Fibroblast of mammary gland (primary cell): ENCODE data around the gene ZNF467.

Experiments used
- DNase-seq: peaks from one replicate; pipeline ENCODE4 v3.0.0-alpha.2; 2010; ENCODE audit warnings: low read depth
- H3K4me3 ChIP-seq: 2 replicates; pipeline ENCODE4 v1.5.1; 2011; ENCODE audit warnings: low read depth, mild to moderate bottlenecking, low read length, moderate library complexity; ENCODE audit not compliant: control insufficient read depth
- TF ChIP-seq, protein P1 (sequence below): conservative IDR thresholded peaks from 2 replicates; pipeline ENCODE4 v1.5.1; 2011; ENCODE audit warnings: low read depth, low read length, inconsistent platforms; ENCODE audit not compliant: control insufficient read depth, insufficient read depth

The ZNF467 gene

DNA sequence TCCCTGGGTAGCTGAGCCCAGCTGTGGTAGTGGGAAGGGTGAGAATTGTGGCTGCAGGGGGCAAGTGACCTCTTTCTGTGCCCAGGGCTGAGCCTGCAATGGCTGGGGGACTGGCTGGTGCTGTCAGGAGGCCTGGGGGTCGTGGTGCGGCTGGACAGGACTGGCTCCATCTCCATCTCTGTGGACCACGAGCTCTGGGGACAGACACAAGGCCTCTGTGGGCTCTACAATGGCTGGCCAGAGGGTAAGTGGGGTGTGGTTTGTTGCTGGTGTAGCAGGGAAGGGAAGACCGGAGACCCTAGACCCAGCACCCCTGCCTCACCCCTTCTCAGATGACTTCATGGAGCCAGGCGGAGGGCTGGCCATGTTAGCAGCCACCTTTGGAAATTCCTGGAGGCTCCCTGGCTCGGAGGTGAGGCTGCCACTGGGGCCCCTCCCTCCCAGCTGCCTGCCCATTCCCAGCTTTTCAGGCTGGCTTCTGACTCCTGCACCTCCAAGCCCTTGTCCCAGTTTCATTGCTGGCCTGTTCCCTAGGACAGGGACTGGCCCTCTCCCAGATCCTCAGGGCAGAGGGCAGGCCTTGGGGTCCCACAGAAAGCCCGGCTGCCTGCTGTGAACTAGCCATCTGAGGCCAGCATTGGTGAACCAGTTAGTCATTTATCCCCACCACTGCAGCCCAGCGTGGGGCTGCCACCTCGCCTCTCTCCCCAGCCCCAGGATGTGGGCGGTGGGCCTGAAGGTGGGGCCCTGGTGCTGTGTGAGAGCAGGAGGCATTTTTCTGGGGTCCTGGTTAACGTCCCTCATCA is 5.5 kb upstream of the ZNF467 start:
- TF ChIP-seq, protein P1, sequence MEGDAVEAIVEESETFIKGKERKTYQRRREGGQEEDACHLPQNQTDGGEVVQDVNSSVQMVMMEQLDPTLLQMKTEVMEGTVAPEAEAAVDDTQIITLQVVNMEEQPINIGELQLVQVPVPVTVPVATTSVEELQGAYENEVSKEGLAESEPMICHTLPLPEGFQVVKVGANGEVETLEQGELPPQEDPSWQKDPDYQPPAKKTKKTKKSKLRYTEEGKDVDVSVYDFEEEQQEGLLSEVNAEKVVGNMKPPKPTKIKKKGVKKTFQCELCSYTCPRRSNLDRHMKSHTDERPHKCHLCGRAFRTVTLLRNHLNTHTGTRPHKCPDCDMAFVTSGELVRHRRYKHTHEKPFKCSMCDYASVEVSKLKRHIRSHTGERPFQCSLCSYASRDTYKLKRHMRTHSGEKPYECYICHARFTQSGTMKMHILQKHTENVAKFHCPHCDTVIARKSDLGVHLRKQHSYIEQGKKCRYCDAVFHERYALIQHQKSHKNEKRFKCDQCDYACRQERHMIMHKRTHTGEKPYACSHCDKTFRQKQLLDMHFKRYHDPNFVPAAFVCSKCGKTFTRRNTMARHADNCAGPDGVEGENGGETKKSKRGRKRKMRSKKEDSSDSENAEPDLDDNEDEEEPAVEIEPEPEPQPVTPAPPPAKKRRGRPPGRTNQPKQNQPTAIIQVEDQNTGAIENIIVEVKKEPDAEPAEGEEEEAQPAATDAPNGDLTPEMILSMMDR = no peak
- DNase-seq = no peak
- H3K4me3 ChIP-seq = no peak overlapping the region

GRCh38 chr7:149778327-149778637 is 4.9 kb upstream of the ZNF467 start:
- TF ChIP-seq, protein P1 = no peak
- H3K4me3 ChIP-seq = no peak overlapping the region
- DNase-seq = no peak

- TF ChIP-seq, protein P1 = no peak
- no peak overlapping the region for H3K4me3 ChIP-seq
- no peak for DNase-seq
These were observed 4.4 kb upstream of the ZNF467 start for GRCh38 chr7:149777551-149778326.

- no peak for DNase-seq
- H3K4me3 ChIP-seq = no peak overlapping the region
- TF ChIP-seq, protein P1 = no peak
These were observed 3.5 kb upstream of the ZNF467 start for GRCh38 chr7:149776848-149777407.

DNA sequence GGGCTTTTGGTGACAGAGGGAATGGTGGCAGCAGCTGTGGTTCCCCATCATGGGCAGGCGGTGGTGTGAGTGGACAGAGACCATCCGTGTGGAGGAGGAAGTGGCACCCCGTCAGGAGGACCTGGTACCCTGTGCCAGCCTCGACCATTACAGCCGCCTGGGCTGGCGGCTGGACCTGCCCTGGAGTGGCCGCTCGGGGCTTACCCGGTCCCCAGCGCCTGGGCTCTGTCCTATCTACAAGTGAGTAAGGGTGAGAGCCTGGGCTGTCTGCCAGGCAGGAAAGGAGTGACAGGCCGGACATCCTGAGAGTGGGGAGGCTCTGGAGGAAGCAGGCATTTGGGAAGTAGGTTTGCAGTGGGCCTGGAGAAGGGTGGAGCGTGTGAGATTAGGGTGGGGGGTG is 2.9 kb upstream of the ZNF467 start:
- H3K4me3 ChIP-seq = no peak overlapping the region
- no peak for DNase-seq
- TF ChIP-seq, protein P1 = no peak

DNA sequence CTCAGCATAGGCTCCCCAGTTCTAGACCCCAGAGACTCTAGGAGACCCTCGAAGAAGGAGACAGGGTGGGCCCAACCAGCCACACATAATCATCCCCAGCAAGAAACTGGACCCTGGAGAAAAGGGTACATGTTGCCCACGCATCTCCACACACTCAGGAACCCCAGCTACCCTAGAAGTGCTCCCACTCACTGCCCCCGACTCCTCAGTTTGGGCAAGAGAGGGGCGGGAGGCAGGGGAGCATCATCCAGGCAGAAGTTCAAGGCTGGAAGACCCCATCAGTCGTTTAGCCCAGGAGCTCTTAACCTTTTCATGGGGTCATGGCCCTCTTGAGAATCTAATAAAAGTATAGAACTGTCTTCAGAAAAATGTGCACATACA is 1.8 kb upstream of the ZNF467 start:
- no peak overlapping the region for H3K4me3 ChIP-seq
- no peak for DNase-seq
- TF ChIP-seq, protein P1 = no peak
